NCI-H82 treated with DMSO at 0.1 percent for 48 hours (cell line): ENCODE data around the gene CADPS2.

Source experiments
- DNase-seq: peaks from one replicate; lab custom pipeline; 2025; ENCODE audit not compliant: unreplicated experiment; lab: John Stamatoyannopoulos, UW

The CADPS2 gene

GRCh38 chr7:122618585-122619189, 267.6 kb downstream of the CADPS2 start:
- no peak for DNase-seq

GRCh38 chr7:122616951-122617350, 269.3 kb downstream of the CADPS2 start:
- no peak for DNase-seq

GRCh38 chr7:122605929-122606328, 280.3 kb downstream of the CADPS2 start:
- DNase-seq = no peak

GRCh38 chr7:122604251-122604650, 282.0 kb downstream of the CADPS2 start:
- no peak for DNase-seq

GRCh38 chr7:122602800-122603199, 283.5 kb downstream of the CADPS2 start:
- DNase-seq = no peak

GRCh38 chr7:122600630-122601029, 285.6 kb downstream of the CADPS2 start:
- DNase-seq = no peak

DNA sequence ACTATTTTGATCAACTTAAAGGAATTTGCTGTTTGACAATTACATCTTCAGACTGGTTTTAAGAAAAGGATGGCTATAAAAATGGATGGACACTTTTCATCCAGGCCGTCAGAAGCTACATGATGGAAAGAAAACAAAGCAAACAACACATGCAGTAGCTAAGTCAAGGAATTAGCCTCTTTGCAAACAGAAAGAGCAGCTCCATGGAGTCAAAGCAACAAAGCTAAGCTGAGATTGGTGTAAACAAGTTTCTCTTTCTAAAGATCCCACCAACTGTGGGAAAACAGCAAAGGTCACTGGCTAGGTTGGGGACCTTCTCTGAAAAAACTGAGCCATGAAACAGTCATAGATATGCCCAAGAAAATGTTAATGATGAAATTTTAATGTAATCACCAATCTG, 286.2 kb downstream of the CADPS2 start:
- no peak for DNase-seq

DNA sequence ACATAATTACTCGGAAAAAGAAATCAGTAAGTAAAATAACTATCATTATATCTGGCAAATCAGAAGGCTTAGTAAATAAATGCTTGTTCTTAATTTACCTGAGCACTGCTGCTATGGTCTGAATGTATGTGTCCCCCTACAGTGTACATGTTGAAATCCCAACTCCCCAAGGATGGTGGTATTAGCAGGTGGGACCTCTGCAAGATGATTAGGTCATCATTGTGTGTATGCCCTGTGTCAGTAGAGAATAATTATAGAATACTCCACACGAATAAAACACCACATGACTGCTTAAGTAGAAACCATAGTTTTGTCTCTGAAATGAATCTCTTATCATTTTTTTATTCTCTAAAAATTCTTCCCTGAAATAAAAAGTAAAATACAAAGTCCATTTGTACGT, 289.0 kb downstream of the CADPS2 start:
- DNase-seq = no peak

DNA sequence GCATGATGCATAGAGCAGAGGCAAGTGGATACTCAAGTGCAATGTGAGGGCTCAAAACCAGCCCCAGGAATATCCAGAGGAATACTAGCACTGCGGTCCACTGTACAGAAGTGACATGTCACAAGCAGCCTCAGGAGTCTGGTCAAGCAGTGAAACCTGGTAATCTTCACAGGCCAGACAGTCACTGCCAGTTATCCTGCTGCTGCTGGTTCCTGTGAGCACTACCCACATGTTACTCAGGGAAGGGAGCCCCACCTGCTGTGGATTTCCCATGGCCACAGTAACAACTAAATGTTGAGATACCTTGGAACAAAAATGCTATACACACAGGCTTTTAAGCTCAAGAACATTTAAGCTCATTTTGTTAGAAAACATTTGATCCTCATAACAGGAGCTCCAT, 290.4 kb downstream of the CADPS2 start:
- DNase-seq = no peak

DNA sequence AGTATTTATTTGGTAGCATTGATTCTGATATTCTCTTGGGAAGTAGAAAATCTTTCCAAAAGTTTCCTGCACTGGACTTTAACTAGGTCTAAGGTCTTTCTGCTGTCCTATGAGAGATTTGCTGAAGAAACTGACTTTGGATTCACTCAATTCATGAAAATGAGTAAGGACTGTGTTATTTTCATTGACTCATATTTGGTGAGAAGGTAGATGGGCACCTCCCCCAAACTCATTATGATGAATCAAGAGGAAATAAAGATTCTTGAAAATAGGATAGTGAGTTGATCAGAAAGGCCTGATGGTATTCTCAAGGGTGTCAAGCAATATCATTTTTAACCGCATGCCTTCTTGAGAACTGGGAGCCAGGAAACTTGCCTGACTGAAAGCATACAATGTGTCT, 297.6 kb downstream of the CADPS2 start:
- no peak for DNase-seq

- no peak for DNase-seq
These were observed 301.5 kb downstream of the CADPS2 start for GRCh38 chr7:122584676-122585251.

- no peak for DNase-seq
These were observed 307.9 kb downstream of the CADPS2 start for GRCh38 chr7:122578350-122578749.

- DNase-seq = no peak
These were observed 308.7 kb downstream of the CADPS2 start for GRCh38 chr7:122577449-122578003.

- no peak for DNase-seq
These were observed 313.6 kb downstream of the CADPS2 start for GRCh38 chr7:122572706-122573105.

- peak; percentile 89 for DNase-seq
These were observed 324.9 kb downstream of the CADPS2 start for GRCh38 chr7:122561326-122561725.

DNA sequence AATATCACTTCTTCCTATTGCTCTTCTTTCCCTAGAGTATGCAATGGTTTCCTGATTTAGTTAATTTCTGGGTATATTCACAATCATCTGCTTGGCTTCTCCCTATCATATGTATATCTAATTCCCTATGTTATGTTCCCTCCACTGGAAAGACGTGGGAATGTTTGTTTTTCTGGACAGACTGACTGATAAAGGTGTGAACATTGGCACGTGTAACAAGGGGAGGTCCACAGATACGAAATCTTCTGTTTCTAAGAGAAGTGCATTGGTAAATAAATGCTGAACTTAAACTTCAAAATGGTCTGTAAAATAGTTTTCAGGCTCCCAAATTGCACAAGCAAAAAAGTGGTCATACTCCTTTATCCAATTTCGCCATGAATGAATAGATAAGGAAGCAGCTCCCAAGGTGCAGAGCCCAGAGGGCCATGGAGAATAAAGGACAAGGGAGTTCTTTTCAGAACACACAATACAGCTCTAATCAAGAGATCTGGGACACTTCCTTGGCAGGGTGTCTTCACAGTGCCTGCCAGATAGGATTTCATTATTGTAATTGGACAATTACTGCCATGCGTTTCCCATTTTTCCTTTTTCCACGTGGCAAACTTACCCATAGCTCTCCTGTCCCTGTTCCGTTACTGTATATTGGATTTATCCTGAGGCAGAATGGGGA, 329.3 kb downstream of the CADPS2 start:
- no peak for DNase-seq

- DNase-seq = no peak
These were observed 330.0 kb downstream of the CADPS2 start for GRCh38 chr7:122556219-122556618.

DNA sequence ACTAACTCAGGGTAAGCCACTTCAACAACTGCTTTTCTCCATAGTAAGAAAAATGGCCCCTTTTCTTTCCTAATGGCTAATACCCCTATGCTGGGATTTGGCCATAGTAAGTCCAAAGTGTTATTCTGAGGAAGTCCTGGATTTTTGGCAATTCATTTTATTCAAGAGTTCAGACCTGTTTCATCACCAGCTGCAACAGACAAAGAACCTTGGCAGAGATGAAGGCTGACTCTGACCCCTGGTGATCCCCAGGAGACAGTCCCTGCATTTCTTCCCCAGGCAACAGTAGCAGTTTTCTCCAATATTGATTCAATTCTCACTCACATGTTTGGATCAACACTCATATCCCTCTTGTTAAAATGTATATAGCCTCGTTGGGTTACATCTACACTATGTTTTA, 332.5 kb downstream of the CADPS2 start:
- DNase-seq = no peak

GRCh38 chr7:122552769-122553168, 333.5 kb downstream of the CADPS2 start:
- no peak for DNase-seq

- no peak for DNase-seq
These were observed 335.7 kb downstream of the CADPS2 start for GRCh38 chr7:122550545-122550944.

GRCh38 chr7:122549578-122549977, 336.7 kb downstream of the CADPS2 start:
- DNase-seq = no peak

DNA sequence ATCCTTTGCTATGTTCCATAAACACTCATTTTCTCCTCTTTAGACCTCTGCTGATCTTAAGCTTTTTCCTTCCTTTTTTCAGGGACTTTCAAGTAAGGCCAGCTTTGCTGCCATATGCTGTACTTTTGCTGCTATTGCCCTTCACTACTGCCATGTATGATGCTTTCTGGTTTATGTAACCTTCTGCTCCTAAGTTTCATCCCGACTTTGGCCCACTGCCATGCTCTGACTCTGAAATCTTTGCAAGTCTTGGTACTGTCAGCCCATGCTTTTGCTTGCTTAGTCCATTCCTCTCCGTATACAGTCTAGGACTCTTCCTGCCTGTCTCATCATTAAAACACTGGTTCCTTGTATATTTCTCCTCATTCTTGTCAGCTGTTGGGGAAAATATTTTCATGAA, 339.8 kb downstream of the CADPS2 start:
- no peak for DNase-seq
